GM19351 (cell line): ENCODE measurements around the gene NUP210.

ENCODE experiments used
- ATAC-seq: cut with Tn5 transposase; IDR thresholded peaks from one replicate; pipeline ENCODE4 v1.9.1; 2021; ENCODE audit warnings: mild to moderate bottlenecking, moderate library complexity; ENCODE audit not compliant: unreplicated experiment

The NUP210 gene

GRCh38 chr3:13278783-13279531 lies 141.2 kb downstream of the NUP210 start:
- no peak for ATAC-seq

DNA sequence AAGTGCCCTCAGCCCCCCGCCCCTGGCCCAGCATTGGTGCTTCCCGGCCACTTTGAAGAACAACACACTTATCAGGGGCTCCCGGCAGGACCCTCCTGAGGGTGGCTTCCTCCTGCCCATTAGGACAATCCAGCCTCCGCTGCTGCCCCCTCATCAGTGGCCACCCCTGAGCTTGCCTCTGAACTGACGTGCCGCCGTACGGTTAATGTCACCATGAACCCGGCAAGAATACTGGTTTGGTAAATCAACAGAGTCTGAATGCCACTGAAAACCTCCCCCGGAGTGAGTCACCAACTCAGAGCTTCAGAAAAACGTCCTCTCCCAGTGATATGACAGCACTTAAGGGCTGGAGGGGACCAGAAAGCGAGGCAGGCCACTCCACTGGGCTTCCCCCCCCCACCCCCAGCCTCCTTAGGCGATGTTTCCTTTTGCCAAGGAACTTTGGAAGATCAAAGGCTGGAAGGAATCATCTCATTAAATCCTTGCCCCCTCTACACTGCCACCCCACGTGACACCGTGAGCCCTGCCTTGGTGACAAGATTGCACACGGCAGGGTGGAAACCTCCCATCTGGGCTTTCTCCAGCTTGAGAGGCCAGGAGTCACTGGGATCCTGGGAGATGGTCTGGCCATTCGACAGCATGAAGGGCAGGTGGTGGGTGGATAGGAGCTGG lies 142.1 kb downstream of the NUP210 start:
- ATAC-seq = no peak

DNA sequence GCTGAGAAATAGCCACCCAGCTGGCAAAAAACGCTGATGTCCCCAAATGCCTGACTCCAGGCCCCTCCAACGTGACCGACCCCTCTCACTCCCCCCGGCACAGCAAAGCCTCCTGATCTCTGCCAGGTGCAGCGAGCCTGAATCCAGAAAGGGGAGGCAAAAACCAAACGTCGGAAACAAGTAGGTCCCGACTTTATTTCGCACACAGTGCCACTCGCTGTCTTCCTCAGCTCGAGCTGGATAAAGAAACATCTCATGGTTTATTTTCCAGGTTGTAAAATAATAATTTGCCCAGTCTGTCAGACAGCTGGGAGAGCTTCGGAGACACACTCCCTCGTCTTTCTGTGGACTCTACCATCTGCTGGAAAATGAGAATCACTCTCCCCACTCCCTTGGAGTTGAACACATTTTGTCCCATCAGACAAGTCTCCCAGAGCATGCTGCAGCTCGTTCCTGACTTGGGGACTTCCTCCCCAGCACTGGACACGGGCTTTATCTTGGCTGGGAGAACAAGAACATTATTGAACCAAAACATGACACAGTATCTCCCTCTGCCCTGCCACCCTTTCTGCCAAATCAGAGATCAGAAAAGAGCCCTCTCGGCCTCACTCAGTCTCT lies 142.8 kb downstream of the NUP210 start:
- no peak for ATAC-seq

GRCh38 chr3:13276438-13277195 lies 143.5 kb downstream of the NUP210 start:
- no peak for ATAC-seq

DNA sequence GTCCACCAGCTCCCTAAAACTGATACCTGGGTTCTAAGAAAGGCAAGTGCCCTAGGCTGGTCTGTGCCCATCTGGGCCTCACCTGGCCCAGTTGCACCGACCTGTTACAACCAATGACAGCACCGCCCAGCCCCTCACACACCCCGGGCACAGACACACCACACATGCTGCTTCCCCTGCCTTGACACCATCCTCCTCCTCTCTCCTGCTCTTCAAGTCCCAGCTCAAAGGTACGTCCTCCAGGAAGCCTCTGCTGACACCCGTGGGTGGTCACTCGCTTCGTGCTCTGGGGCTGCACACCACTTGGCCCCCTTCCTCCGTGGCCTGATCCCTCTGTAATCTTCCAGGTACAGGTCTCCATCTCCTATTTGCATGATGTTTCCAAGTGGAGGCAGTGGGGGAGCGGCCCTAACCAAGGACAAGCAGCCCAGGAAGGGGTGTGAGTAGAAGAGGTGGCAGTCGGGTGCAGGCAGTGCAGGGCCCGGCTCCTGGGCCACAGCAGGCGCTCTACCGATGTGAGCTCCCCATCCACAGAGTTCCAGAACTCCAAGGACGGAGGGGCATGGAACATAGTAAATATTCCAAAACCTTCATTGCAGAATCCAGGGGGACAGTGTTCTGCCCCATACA lies 144.6 kb downstream of the NUP210 start:
- no peak for ATAC-seq

DNA sequence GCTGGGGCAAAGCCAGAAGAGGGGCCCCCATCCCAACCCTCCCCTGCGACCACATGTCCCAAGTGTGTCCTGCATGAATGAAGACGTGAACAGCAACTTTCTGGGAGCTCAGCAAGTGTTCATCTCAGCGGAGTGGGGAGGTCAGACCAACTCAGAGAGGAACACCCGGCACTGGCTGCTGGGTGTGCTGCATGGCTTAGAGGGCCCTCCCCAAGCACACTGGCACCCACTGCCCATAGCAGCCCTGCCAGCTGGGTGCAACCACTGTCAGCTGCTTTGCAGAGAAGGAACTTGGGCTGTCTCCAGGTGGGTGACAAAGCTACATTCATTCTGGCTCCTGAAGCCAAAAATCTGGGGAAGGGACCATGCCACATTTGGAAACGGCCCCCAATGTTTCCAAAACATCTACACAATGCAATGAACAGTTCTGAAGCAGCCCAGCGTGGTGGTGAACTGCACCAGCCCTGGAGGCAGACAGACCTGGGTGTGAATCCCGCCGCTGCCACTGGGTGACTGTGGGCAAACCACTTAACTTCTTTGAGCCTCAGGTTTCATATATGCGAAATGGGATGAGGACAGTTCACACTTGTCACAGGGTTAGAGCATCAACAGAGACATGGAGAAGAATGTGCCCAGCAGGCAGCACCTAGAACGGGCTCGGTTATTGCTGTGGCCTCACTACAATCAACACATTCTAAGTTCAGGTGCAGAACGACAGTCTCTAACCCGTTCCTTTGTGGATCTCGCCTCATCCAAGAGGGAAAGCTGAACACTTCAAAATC lies 145.4 kb downstream of the NUP210 start:
- no peak for ATAC-seq

DNA sequence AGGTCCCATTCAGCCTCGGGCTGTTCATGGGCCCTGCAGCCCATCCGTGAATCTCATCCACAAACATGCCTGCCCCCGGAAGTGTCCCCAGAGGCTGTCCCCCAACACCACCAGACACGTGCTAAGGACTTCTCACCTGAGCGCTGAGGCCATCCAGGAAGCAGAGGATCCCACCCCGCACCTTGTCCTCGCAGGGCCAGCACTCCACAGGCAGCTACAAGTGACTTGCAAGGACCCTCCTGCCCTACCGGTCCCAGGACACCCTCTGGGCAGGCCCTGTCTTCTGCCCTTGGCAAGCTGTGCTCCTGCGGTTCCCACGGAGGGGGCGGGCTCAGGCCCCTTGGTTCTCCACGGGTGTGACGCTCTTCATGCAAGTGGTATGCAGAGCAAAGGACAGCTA lies 146.0 kb downstream of the NUP210 start:
- no peak for ATAC-seq

DNA sequence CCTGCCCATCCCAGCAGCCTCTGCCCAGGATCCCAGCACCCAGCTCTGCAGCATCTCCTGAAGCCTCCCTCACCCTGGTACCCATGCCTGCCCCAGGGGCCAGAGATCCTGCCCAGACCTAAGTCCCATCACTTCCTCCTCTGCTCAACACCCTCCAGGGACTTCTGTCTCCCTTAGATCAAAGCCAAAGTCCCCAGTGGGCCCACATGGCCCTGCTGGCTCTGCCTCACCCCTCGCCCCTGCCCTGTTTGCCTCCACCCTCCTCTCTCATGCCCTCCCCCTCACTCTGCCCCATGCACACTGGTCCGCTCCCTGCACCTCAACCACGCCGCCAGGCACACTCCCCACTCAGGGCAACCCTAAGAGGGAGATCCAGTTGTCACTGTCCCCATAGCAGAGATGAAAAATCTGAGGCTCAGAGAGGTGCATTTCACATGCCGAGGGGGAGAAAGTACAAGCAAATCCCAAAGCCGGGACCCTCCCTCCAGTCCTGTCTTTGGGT lies 146.5 kb downstream of the NUP210 start:
- no peak for ATAC-seq

DNA sequence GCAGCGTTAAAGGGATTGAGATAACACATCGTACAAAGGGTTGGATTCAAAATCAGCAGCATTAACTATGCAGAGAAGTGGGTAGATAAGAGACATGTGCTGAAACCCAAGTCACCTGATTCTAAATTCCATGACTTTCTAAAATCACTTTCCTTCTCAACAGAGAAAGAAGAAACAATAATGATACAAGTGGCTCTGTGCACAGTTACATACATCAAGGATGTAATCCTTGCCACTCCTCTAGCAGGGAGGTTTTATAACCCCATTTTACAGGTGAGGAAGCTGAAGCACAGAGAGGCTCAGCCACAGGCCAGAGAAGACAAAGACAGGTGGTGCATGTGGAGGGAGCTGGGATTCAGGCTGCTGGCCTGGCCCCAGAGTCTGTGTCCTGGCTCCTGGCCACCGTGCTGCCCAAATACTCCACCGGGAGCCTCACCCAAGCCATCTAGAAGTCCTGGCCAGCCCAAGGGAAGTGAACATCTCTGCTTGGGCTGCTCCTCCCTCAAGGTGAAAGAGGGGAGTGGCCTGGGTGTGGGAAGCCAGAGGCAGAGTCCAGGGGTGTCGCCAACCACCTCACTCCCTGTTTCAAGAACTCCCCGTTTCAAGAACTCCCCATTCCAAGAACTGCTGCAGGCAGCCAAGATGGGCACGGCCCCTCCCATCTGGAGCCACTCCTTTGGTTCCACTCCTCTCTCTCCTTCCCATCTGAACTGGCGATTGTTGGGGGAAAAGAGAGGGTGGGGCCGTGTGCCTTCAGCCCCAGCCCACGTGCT lies 147.1 kb downstream of the NUP210 start:
- no peak for ATAC-seq

- no peak for ATAC-seq
Observed at GRCh38 chr3:13269711-13270378, 150.3 kb downstream of the NUP210 start.

DNA sequence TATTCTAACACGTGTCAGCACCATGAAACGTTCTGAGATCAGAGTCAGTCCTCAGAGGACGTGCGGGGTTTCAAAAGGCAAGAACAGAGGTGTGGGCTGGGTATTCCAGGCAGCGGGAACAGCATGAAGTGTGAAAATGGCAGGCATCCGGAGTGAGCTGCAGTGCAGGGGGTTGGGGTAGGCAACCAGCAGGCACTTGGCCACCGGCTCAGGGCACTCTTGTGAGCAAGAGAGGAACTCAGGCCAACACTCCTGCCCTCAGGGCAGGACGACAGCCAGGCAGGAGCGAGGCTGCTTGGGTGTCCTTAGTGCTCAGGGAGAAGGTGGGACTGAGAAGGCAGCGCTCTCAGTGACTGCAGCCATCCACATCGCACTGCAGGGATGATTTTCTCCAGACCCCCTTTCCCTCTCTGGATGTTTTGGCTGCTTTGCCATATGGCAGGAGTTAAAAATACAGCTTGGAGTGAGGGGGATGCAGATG lies 151.1 kb downstream of the NUP210 start:
- ATAC-seq = no peak

DNA sequence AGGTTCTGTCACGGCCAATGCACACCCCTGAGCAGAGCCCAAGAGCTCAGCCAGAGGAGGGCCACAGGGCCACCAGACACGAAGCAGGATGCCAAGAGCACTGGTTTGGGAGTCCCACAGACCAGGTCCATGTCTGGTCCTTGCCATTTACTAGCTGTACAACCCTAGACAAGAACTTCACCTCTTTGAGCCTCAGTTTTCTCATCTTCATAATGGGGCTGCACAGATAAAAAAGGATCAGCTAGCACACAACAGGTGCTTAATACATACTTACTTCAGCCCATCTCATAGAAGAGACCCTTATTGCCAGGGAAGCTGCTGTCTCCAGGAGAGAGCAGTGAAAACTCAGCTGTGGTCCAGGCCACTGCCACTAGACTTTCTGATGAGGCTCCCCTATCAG lies 152.0 kb downstream of the NUP210 start:
- no peak for ATAC-seq

DNA sequence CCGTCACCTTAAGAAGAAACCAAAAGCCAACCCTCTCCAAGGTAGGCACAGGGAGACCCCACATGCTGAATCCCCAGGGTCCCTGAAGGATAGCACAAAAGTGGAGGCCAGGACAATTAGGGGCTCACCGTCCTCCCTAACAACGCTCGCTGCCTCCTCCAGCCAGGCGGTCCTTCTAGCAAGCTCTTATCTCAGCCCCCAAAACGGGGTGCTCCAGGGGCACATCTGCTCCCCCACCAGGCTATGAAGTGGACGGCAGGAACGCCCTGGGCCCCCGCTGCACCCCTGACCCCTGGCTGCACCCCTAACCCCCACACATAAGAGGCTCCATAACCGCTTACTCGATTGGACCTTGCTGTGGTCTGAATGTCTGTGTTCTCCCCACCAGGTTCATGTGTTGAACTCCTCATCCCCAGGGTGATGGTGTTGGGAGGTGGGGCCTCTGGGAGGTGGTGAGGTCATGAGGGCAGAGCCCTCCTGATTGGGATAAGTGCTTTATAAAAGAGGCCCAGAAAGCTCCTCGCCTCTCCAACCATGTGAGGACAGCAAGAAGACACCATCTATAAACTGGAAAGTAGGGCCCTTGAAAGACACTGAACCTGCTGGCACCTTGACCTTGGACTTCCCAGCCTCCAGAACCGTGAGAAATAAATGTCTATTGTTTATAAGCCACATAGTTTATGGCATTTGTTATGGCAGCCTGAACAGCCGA lies 153.3 kb downstream of the NUP210 start:
- no peak for ATAC-seq
